DOHH2 (cell line): ENCODE results near the gene SLC50A1.

Experiments
- CTCF ChIP-seq: fragments of 200-600 bp; sonication (generic); IDR thresholded peaks from one replicate; pipeline ENCODE4 v1.5.1; 2014; ENCODE audit warnings: antibody characterized with exemption, mild to moderate bottlenecking, low read depth, low read length; ENCODE audit not compliant: poor library complexity, severe bottlenecking
- EZH2phosphoT487 ChIP-seq: fragments of 200-600 bp; sonication (generic); IDR thresholded peaks from 2 replicates; pipeline ENCODE4 v1.6.1; 2017; ENCODE audit warnings: borderline replicate concordance, mild to moderate bottlenecking, antibody characterized with exemption, low read length, moderate library complexity, mixed read lengths

GRCh38 chr1:155125946-155126555, 9.6 kb upstream of the SLC50A1 start:
- TF ChIP-seq CTCF (no peak), EZH2phosphoT487 (no peak)
